Esophagus mucosa (tissue), 1 donor: ENCODE results near the gene ZAR1. TPM values are rescaled to one million over a fixed set of nuclear protein-coding genes. Genes with fewer than 3 reads are reported as not detected.

ENCODE experiments used
- ATAC-seq: fragments of 200-7000 bp; cut with Tn5 transposase; one replicate; pipeline ENCODE4 v1.9.1; 2020
- total RNA-seq: library from RNA; stranded (reverse); gene quantifications from one replicate; pipeline ENCODE4 v1.2.4, GENCODE V29; 2023
- donor health status: DM: yes; HTN: yes; CAD: no.

ZAR1 gene
- total RNA-seq, 1 donor from 2014 or later: not detected

GRCh38 chr4:48490680-48491513 lies 845 bp downstream of the ZAR1 start:
- ATAC-seq: peak; percentile 24

GRCh38 chr4:48491514-48492176 lies 1.6 kb downstream of the ZAR1 start:
- ATAC-seq: no peak

GRCh38 chr4:48493452-48494100 lies 3.5 kb downstream of the ZAR1 start:
- no peak for ATAC-seq

- no peak for ATAC-seq
Observed at GRCh38 chr4:48495941-48496340, 5.9 kb downstream of the ZAR1 start.

- ATAC-seq: no peak
Observed at GRCh38 chr4:48498895-48499294, 8.8 kb downstream of the ZAR1 start.

GRCh38 chr4:48499551-48500066 lies 9.6 kb downstream of the ZAR1 start:
- ATAC-seq: no peak

GRCh38 chr4:48503233-48504025 lies 13.4 kb downstream of the ZAR1 start:
- ATAC-seq: no peak

GRCh38 chr4:48504026-48504330 lies 13.9 kb downstream of the ZAR1 start:
- ATAC-seq: no peak

GRCh38 chr4:48504352-48504751 lies 14.3 kb downstream of the ZAR1 start:
- no peak for ATAC-seq

- no peak for ATAC-seq
Observed at GRCh38 chr4:48506716-48507115, 16.7 kb downstream of the ZAR1 start.

- ATAC-seq: no peak
Observed at GRCh38 chr4:48509543-48509942, 19.5 kb downstream of the ZAR1 start.

- ATAC-seq: no peak
Observed at GRCh38 chr4:48518143-48518542, 28.1 kb downstream of the ZAR1 start.

GRCh38 chr4:48526406-48526805 lies 36.4 kb downstream of the ZAR1 start:
- no peak for ATAC-seq

- no peak for ATAC-seq
Observed at GRCh38 chr4:48538358-48538757, 48.3 kb downstream of the ZAR1 start.

- ATAC-seq: no peak
Observed at GRCh38 chr4:48539597-48539996, 49.5 kb downstream of the ZAR1 start.

- no peak for ATAC-seq
Observed at GRCh38 chr4:48542888-48543287, 52.8 kb downstream of the ZAR1 start.

- peak; percentile 95 for ATAC-seq
Observed at GRCh38 chr4:48543796-48544195, 53.7 kb downstream of the ZAR1 start.

Other genes starting within 250 kb of the ZAR1 start
- gene TEC, start 220.4 kb upstream of the ZAR1 start, total RNA-seq: 6.3 TPM
- gene SLAIN2, start 148.7 kb upstream of the ZAR1 start, total RNA-seq: 79.1 TPM
- not detected for gene SLC10A4, start 6.9 kb upstream of the ZAR1 start, total RNA-seq